ENCODE data around the gene CCDC187. TPM values are rescaled to one million over a fixed set of nuclear protein-coding genes. Genes with fewer than 3 reads are reported as not detected.

CCDC187 gene
- total RNA-seq, 2 experiments from 2014 or later, result not detected

DNA sequence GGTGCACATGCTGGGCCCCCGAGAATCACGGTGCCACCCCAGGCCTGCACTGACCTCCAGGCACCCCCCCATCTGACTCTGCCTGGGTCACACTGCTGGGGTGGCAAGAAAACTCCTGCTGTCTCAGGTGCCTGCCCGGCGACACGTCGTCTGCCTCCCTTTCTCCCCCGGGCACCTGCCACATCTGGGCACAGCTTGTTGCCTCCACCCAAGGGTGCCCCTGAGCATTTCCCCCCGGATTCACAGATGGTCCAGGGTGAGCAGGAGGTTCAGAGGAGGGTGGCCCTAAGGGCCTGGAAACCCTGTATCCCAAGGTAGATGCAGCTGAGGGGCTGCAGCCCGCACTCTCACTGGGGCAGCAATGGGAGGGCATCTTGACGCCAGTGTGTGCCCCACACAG is 43.4 kb downstream of the CCDC187 start:
- POLR2A ChIA-PET, result no interaction called here
- DNase-seq, result no peak
- Mint-ChIP-seq H3K36me3 (ENCODE audit: low read depth) (no peaks in the 10 kb centered on the region), H3K9me3 (no peaks in the 10 kb centered on the region), H3K27ac (no peak overlapping the region), H3K4me3 (no peak overlapping the region), H3K4me1 (no peaks in the 10 kb centered on the region), H3K27me3 (no peaks in the 10 kb centered on the region)
- CTCF ChIA-PET, result interaction anchor here (0.6 to 0.7 kb wide), 2 partner anchors 35 to 371 kb away, joined by 3 read pairs; no protein-coding TSS in a partner anchor

DNA sequence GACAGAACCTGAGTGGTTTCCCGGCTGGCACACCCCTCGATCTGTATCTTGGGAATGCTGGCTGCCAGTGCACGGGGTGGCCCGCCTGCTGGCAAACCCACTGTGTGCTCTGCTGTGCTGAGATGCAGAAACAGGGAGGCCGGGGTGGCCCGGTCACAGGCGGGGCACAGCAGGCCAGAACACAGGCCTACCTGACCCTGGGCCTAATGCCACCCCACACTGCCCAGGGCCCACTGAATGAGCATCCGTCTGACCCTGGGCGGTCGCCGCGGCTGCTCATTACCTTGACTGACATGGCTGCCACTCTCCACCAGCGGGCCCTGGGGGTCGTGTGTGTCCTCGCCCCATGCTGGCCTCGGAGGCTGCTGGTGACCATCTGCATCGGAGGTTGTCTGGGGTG is 44.1 kb downstream of the CCDC187 start:
- H3K9me3 Mint-ChIP-seq, result no peaks in the 10 kb centered on the region
- ChIA-PET CTCF (no interaction called here), POLR2A (no interaction called here)
- H3K36me3 Mint-ChIP-seq (ENCODE audit: low read depth), result no peaks in the 10 kb centered on the region
- no peak overlapping the region for H3K27ac Mint-ChIP-seq
- DNase-seq, result no peak
- no peak overlapping the region for H3K4me3 Mint-ChIP-seq
- H3K4me1 Mint-ChIP-seq, result no peaks in the 10 kb centered on the region
- no peaks in the 10 kb centered on the region for H3K27me3 Mint-ChIP-seq

DNA sequence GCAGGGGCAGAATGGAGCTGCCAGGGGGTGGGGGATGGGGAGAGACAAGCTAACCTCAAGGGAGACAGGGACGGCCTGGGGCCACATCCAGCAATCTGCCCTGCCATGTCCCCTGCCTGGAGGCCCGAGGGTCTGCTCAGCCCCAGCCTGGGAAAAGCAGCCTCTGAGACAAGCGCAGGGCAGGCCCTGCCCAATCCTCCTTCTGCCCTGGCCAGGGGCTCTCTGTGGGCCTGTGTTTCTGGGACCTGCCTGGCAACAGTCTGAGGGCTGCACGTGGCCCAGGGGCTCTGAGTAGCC is 44.4 kb downstream of the CCDC187 start:
- Mint-ChIP-seq H3K36me3 (ENCODE audit: low read depth) (no peaks in the 10 kb centered on the region), H3K4me1 (no peaks in the 10 kb centered on the region), H3K27me3 (no peaks in the 10 kb centered on the region), H3K27ac (no peak overlapping the region), H3K4me3 (no peak overlapping the region), H3K9me3 (no peaks in the 10 kb centered on the region)
- ChIA-PET CTCF (no interaction called here), POLR2A (no interaction called here)
- DNase-seq, result no peak

DNA sequence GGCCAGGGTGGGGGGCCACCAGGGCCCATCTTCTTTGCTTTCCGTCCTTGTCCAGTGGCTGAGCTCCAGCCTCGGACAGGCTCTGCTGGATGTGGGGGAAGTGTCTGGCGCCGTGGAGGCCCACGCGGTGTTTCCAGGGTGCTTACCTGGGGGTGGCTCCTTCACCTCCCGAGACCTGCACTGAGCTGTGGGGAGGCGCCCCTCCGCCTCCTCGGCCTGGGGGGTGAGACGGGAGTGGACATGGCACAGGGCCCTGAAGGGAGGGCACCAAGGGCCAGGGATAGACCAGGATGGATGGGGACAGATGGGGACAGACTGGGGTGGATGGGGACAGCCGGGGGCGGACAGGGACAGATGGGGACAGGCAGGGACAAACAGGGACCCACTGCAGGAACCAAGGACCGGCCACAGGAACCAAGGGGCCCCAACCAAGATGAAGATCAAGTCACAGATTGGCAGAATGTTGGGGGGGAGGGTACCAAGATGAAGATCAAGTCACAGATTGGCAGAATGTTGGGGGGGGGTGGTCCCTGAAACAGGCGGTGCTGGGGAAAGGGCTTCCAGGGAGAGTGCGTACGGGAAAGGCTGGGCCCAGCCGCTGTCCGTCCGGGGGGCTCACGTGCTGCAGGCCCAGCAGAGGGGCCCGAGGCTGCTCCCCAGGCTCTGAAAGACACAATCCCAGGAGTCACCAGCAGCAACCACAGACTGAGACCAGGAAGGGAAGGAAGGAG is 44.9 kb downstream of the CCDC187 start:
- Mint-ChIP-seq H3K4me3 (no peak overlapping the region), H3K36me3 (ENCODE audit: low read depth) (no peaks in the 10 kb centered on the region), H3K27me3 (no peaks in the 10 kb centered on the region), H3K9me3 (no peaks in the 10 kb centered on the region), H3K27ac (no peak overlapping the region), H3K4me1 (no peaks in the 10 kb centered on the region)
- CTCF ChIA-PET, result no interaction called here
- DNase-seq, result no peak
- POLR2A ChIA-PET, result no interaction called here

DNA sequence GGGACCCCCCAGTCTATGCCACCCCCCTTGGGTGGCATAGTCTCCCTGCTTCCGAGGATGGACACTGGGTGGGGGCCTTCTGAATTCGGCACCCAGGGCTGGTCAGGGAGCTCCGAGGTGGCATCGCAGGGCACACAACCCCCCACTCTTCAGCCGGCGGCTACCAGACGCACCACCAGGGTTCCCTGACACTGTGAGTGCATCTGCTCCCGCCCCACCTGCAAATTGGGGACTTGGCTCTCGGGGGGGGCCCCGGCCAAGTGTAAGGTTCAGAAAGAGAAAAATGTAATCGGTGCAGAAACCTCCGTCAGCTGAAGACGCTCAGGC is 45.6 kb downstream of the CCDC187 start:
- ChIA-PET POLR2A (no interaction called here), CTCF (no interaction called here)

DNA sequence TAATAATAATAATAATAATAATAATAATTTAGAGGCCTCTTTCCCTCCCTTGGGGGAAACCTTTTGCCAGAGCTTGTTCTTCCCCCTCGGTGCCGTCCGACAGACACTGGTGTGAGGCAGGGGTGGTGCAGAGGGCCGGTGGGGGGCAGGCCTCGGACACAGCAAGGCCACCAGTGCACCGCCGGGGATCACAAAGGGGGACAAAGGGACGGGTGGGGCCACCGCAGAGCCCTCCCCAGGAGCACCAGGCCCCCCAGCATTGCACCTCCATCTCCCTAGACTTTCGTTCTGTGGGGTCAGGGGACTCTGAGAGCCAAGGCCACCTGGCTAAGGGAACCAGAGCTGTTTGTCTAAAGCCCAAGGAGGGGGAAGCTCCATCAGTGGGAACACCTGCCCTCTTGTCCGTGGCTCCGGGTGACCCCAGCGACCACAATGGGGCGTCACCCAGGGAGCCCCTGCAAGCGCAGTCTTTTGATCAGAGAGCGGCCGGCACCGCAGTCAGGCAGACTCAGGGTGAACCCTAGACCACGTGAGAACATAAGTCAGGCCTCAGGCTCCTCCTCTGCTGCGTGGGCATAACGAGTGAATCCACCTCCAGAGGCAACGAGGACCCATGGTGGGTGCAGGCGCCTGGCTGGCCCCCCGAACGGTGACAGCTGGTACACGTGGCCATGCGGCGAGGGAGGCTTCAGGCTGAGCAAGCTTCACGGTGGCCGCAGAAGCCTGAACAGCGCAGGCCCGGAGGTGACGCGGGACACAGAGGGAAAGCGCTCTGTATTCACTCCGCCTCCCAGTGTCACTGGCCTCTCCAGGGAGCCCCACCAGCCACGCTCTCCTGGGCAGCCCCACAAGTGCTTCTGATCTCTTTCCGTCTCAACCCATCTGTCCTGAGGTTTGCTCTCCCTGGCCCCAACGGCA is 46.3 kb downstream of the CCDC187 start:
- ChIA-PET CTCF (no interaction called here), POLR2A (interaction anchor here (1.9 kb wide), 1 partner anchor 9 kb away, joined by 4 read pairs; no protein-coding TSS in a partner anchor)
- Mint-ChIP-seq H3K4me1 (no peaks in the 10 kb centered on the region), H3K4me3 (no peak overlapping the region), H3K27ac (no peak overlapping the region), H3K27me3 (no peaks in the 10 kb centered on the region), H3K9me3 (no peaks in the 10 kb centered on the region), H3K36me3 (ENCODE audit: low read depth) (no peaks in the 10 kb centered on the region)
- no peak for DNase-seq

More for the DNA sequence above, 45.6 kb downstream of the CCDC187 start:
- Mint-ChIP-seq H3K36me3 (ENCODE audit: low read depth) (no peaks in the 10 kb centered on the region), H3K9me3 (no peaks in the 10 kb centered on the region), H3K27me3 (no peaks in the 10 kb centered on the region), H3K4me1 (no peaks in the 10 kb centered on the region), H3K4me3 (no peak overlapping the region), H3K27ac (no peak overlapping the region)
- no peak for DNase-seq

DNA sequence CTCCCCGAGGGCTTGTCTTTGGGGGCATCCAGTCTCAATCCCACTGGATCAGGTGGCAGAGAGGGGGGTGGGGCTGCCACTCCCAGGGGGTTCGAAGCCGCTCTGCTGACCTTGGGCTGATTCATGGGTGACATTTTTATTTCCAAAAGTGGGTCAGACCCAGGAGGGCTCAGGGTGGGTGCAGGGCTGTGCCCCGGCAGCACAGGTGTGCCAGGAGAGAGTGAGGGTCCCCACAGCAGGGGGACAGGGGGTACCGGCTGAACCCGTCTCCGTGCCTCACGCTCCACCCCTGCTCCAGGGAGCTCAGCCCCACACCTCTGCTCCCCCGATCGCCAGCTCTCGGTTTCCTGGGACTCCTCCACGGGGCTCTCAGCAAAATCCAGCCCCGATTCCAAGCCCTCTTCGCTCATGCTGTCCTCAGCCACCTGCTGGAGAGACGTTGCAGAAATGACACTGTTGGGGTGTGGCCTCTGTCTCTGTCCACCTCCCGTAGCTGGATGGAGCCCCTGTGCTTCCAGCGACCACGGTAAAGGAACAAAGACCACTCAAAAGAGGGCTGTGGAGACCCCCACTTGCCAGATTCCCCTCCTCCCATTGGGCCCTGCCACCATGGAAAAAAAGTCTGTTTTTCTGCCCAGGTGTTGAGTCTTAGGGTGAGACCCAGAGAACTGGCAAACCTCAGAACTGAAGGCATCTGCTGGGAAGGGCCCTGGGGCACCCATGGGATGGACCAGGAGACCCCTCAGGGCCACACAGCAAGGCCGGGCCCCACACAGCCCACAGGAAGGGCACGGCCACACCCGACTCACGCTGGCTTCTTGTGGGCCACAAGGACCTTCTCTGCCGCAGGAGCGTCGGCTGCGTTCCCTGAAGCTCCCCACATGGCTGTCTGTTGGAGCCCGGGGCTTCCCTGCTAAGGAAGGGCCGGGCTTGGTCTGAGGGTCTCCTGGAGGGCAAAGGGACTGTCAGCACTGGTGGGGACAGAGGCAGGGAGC is 47.7 kb downstream of the CCDC187 start:
- H3K4me1 Mint-ChIP-seq, result no peaks in the 10 kb centered on the region
- no peaks in the 10 kb centered on the region for H3K9me3 Mint-ChIP-seq
- no peaks in the 10 kb centered on the region for H3K36me3 Mint-ChIP-seq (ENCODE audit: low read depth)
- CTCF ChIA-PET, result no interaction called here
- no peak overlapping the region for H3K4me3 Mint-ChIP-seq
- no peak for DNase-seq
- no peaks in the 10 kb centered on the region for H3K27me3 Mint-ChIP-seq
- POLR2A ChIA-PET, result interaction anchor here (1.9 kb wide), 1 partner anchor 11 kb away, joined by 4 read pairs; no protein-coding TSS in a partner anchor
- no peak overlapping the region for H3K27ac Mint-ChIP-seq

DNA sequence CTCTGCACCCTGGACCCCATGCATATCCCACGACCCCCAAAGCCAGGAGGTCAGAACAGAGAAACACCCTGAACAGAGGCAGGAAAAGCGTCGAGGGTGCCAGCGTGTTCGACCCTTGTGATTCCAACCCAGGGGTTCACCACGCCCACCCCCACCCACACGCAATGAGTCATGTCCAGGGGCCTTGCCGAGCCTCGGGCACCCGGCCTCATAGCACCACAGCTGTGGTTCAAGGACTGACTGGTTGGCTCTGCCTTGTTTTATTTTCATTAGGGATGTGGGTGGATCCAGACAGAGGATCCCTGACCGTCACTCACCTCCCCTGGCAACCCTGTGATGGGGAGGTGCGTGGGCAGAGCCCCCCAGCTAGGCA is 48.7 kb downstream of the CCDC187 start:
- Mint-ChIP-seq H3K4me3 (no peak overlapping the region), H3K36me3 (ENCODE audit: low read depth) (no peaks in the 10 kb centered on the region), H3K27me3 (no peaks in the 10 kb centered on the region), H3K27ac (no peak overlapping the region), H3K4me1 (no peaks in the 10 kb centered on the region), H3K9me3 (no peaks in the 10 kb centered on the region)
- DNase-seq, result no peak
- ChIA-PET CTCF (no interaction called here), POLR2A (interaction anchor here (1.5 kb wide), 1 partner anchor 10 kb away, joined by 5 read pairs; no protein-coding TSS in a partner anchor)

DNA sequence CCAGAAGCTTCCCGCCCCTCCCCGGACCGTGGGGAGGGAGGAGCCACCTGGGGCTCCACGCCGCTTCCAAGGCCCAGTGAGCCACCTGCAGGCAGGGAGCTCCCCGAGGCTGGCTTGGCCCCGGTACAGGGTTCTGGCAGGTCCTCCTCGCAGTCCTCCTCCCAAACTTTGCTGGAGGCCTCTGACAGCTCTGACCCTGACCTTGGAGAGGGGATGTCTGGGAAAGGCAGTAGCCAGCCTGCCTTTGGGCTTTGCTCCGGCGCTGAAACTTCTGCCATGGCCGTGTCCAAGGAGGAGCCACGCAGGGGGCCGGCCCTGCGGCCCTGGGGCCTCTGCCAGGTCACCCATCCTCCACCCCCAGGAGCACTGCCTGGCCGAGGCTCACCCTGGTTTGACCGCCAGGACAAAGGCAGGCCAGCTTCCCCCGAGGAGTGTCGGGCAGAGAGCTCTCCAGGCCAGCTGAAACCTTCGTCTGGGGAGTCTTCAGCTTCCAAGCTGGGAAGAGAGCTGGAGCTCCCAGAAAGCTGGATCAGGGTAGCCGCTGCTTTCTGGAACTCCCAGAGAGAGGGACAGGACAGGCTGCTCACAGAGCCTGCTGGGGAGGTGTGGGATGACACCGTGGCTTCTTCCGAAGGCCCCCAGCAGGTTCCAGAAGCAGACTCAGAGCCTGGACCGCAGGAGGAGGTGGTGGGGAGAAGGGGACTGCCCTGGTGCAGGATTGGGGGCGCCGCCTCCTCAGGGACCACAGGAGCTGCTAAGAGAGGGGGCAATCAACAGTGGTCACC is 49.3 kb downstream of the CCDC187 start:
- no peaks in the 10 kb centered on the region for H3K4me1 Mint-ChIP-seq
- no peak for DNase-seq
- ChIA-PET POLR2A (interaction anchor here (1.5 kb wide), 1 partner anchor 10 kb away, joined by 5 read pairs; no protein-coding TSS in a partner anchor), CTCF (interaction anchor here (0.6 kb wide), 1 partner anchor 13 kb away, joined by 3 read pairs; no protein-coding TSS in a partner anchor)
- H3K36me3 Mint-ChIP-seq (ENCODE audit: low read depth), result no peaks in the 10 kb centered on the region
- H3K9me3 Mint-ChIP-seq, result no peaks in the 10 kb centered on the region
- H3K4me3 Mint-ChIP-seq, result no peak overlapping the region
- H3K27ac Mint-ChIP-seq, result no peak overlapping the region
- H3K27me3 Mint-ChIP-seq, result no peaks in the 10 kb centered on the region

DNA sequence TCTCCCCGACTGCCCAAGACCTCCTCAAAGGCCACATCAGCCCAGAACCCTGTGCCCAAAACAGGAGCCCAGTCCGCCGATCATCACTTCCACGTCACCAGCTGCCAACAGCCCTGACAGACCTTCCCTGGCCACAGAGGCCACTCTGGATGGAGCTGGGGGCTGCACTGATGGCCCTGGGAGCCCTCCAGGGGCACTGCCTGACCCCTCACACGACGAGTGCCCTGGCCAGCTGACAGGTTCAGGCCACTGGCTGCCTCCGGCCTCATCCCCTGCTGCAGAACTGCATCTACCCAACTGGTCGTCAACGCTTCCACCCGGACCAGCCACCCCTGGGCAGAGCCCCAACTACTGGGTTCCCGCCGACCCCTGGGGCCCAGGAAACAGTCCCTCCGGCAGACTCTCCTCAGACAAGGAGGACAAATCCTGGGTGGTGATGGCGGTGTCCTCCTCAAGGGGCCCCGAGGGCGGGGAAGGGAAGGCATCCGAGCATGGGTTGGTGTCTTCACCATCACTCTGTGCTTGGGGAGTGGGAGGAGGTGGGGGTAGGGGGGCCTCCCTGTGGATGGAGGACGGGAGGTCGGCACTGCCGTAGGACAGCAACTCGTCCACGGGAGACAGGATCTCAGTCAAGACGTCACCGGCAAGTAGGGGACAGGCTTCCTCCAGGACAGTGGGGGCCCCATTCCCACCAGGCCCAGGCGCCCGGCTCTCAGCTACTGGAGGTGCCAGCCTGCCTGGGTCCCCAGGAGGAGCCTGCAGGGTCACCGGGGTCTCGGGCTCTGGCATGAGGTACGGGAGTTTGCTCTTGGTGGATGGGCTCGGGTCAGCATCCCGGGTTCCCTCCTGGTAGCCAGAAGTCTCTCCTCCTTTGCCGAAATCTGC is 50.4 kb downstream of the CCDC187 start:
- no peaks in the 10 kb centered on the region for H3K9me3 Mint-ChIP-seq
- H3K4me1 Mint-ChIP-seq, result no peaks in the 10 kb centered on the region
- H3K27ac Mint-ChIP-seq, result no peak overlapping the region
- no peaks in the 10 kb centered on the region for H3K27me3 Mint-ChIP-seq
- POLR2A ChIA-PET, result interaction anchor here (1.5 kb wide), 1 partner anchor 9 kb away, joined by 5 read pairs; no protein-coding TSS in a partner anchor
- CTCF ChIA-PET, result no interaction called here
- no peaks in the 10 kb centered on the region for H3K36me3 Mint-ChIP-seq (ENCODE audit: low read depth)
- no peak overlapping the region for H3K4me3 Mint-ChIP-seq
- no peak for DNase-seq

DNA sequence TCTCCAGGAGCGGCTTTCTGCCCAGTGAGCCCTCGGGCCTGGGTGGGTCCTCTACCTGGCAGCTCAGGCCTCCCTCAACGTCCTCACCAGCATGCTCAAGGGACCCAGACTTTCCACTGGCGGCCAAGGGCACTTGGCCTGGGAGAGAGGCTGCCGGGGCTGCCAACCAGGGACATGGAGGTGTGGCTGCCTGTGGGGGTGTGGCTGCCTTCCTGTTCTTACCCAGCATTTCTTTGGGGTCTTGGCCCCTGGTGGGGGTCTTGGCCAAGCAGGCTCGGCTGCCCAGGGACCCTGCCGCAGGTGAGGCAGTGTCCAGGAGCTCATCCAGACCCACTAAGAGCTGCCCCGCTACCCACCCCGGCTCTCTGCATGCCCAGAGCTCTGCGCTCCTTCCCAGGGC is 51.0 kb downstream of the CCDC187 start:
- Mint-ChIP-seq H3K27me3 (no peaks in the 10 kb centered on the region), H3K4me3 (no peak overlapping the region), H3K9me3 (no peaks in the 10 kb centered on the region), H3K27ac (no peak overlapping the region), H3K36me3 (ENCODE audit: low read depth) (no peaks in the 10 kb centered on the region), H3K4me1 (no peaks in the 10 kb centered on the region)
- POLR2A ChIA-PET, result no interaction called here
- no peak for DNase-seq
- CTCF ChIA-PET, result no interaction called here

DNA sequence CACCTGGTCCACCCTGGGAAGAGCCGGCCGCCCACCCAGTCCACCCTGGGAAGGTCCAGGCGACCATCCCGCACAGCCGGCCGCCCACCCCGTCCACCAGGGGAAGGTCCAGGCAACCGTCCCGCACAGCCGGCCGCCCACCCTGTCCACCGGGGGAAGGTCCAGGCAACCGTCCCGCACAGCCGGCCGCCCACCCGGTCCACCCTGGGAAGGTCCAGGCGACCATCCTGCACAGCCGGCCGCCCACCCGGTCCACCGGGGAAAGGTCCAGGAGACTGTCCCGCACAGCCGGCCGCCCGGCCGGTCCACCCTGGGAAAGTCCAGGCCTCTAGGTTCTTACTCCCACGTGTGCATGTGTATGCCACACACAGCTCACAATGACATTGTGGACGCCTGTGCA is 51.6 kb downstream of the CCDC187 start:
- Mint-ChIP-seq H3K27me3 (no peaks in the 10 kb centered on the region), H3K9me3 (no peaks in the 10 kb centered on the region), H3K4me3 (no peak overlapping the region), H3K27ac (no peak overlapping the region), H3K4me1 (no peaks in the 10 kb centered on the region), H3K36me3 (ENCODE audit: low read depth) (no peaks in the 10 kb centered on the region)
- DNase-seq, result no peak
- CTCF ChIA-PET, result no interaction called here
- POLR2A ChIA-PET, result no interaction called here
